Peyer's patch (tissue), 4 donors: ENCODE data around the gene EWSR1.

Experiments used
- POLR2A ChIP-seq, 2 donors: fragments of 450-650 bp; IDR thresholded peaks; one replicate each; pipeline ENCODE4 v1.5.1; 2017; ENCODE audit warnings: antibody characterized with exemption in 2 of 2, mild to moderate bottlenecking in 2 of 2, moderate library complexity in 2 of 2
- TF ChIP-seq, protein P1 (sequence below), 6 experiments: fragments of 450-650 bp in 4 of 6; fragments of 200-600 bp in 2 of 6; sonication (generic) in 1 of 6; IDR thresholded peaks; one replicate each; pipeline ENCODE4 v1.5.1; 2017 to 2019; ENCODE audit warnings: antibody characterized with exemption in 6 of 6, mild to moderate bottlenecking in 3 of 6, moderate library complexity in 1 of 6

DNA sequence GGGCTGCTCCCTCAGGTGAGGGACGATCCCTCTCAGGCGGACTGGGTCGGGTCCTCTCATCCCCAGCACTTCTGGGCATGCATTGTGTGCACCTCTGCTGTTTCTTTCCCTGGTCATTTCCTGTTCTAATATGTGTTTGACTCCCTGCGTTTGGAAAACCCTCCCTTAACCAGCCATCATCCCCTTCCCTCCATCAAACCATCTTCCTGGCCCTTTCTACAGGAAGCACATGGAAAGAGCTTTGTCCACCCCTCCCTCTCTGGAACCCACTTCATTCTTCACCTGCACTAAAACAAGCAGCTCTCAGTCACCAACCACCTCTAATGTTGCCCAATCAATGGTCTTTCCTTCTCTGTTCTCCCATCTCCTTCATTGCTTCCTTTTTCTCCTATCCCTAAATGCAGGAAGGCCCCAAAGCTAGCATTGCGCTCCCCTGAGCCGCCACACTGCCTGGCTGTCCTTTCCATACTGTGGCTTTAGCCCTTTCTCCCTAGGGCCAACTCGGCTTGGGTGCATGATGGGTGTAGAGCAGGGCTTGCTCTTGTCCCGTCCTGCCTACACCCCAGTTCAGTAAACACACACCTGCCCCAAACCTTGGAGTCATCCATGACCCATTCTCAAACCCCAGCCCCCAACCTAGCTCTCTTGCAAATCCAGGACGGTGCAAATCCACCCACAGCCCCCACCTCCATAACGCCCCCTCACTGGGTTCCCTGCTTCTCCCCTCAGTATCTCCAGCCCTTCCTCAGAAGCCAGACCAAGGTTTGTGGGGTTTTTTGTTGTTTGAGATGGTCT, 32.9 kb downstream of the EWSR1 start:
- TF ChIP-seq, protein P1, sequence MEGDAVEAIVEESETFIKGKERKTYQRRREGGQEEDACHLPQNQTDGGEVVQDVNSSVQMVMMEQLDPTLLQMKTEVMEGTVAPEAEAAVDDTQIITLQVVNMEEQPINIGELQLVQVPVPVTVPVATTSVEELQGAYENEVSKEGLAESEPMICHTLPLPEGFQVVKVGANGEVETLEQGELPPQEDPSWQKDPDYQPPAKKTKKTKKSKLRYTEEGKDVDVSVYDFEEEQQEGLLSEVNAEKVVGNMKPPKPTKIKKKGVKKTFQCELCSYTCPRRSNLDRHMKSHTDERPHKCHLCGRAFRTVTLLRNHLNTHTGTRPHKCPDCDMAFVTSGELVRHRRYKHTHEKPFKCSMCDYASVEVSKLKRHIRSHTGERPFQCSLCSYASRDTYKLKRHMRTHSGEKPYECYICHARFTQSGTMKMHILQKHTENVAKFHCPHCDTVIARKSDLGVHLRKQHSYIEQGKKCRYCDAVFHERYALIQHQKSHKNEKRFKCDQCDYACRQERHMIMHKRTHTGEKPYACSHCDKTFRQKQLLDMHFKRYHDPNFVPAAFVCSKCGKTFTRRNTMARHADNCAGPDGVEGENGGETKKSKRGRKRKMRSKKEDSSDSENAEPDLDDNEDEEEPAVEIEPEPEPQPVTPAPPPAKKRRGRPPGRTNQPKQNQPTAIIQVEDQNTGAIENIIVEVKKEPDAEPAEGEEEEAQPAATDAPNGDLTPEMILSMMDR (IDR thresholded peaks at IDR 0.05), result no peak
- TF ChIP-seq POLR2A (IDR thresholded peaks at IDR 0.05), result no peak
